GM12874 (cell line): Measurements from ENCODE around the gene TBCD.

Source experiments
- TF ChIP-seq, protein P1 (sequence below): IDR thresholded peaks from 2 replicates; pipeline ENCODE4 v1.5.1; 2011; ENCODE audit warnings: low read depth, mild to moderate bottlenecking, control low read depth, low read length, moderate library complexity; ENCODE audit not compliant: insufficient read depth

The TBCD gene

DNA sequence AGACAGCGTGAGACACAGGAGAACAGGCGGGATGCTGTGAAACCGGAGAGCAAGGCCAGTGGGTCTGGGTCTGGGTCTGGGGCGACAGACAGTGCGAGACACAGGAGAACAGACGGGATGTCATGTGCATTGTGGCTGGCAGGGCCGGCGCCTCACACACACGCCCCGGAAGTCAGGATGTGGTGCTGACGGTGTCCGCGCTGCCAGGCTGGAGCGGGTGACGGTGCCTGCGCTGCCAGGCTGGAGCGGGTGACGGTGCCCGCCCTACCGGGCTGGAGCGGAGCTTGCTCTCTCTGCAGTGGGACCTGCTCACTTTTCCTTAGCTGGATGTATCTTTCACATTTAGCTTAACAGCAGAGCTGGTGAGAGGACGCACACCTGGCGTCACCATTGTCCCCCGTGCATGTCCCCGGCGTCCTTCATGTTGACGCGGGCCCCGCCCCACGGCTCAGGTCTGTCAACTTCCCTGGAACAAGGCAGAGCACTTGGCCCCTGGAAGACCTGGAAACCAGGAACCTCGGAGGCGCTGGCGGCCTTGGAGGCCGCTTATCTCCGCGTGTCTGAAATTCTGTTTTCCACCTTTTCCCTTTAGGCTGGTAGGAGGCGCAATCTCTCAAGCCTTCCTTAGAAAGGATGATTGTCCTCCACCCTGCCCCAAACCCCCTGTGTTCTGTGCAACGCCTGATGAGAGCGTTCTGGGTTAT, 131.0 kb downstream of the TBCD start:
- TF ChIP-seq, protein P1, sequence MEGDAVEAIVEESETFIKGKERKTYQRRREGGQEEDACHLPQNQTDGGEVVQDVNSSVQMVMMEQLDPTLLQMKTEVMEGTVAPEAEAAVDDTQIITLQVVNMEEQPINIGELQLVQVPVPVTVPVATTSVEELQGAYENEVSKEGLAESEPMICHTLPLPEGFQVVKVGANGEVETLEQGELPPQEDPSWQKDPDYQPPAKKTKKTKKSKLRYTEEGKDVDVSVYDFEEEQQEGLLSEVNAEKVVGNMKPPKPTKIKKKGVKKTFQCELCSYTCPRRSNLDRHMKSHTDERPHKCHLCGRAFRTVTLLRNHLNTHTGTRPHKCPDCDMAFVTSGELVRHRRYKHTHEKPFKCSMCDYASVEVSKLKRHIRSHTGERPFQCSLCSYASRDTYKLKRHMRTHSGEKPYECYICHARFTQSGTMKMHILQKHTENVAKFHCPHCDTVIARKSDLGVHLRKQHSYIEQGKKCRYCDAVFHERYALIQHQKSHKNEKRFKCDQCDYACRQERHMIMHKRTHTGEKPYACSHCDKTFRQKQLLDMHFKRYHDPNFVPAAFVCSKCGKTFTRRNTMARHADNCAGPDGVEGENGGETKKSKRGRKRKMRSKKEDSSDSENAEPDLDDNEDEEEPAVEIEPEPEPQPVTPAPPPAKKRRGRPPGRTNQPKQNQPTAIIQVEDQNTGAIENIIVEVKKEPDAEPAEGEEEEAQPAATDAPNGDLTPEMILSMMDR: no peak

DNA sequence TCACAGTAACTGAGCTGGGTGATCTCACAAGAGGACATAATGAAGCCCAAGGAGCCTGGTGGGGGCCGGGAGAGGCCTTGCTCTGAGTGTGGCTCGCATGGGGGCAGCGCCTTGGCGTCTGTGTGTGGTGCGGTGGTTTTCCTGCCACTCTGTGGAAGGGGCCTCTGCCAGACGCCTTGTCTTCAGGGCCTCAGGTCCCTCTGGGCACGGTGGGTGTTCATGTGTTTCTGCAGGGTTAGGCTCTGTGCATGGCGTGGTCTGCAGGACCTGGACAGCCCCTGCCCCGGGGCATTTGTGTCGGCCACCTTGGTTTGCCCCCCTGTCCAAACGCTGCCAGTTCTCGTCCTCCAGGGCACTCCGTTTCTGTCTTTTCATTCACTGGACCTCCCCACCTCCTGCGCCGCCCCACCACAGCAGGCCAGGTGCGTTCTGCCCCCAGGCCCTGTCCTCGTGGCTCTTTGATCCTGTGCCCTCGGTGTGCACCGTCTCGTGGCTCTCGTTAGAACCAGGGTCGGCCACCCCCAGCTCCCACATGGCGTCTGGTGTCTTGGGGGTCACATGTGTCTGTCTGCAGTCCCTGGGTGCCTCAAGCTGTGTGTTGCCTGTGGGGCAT, 131.7 kb downstream of the TBCD start:
- TF ChIP-seq, protein P1: no peak

DNA sequence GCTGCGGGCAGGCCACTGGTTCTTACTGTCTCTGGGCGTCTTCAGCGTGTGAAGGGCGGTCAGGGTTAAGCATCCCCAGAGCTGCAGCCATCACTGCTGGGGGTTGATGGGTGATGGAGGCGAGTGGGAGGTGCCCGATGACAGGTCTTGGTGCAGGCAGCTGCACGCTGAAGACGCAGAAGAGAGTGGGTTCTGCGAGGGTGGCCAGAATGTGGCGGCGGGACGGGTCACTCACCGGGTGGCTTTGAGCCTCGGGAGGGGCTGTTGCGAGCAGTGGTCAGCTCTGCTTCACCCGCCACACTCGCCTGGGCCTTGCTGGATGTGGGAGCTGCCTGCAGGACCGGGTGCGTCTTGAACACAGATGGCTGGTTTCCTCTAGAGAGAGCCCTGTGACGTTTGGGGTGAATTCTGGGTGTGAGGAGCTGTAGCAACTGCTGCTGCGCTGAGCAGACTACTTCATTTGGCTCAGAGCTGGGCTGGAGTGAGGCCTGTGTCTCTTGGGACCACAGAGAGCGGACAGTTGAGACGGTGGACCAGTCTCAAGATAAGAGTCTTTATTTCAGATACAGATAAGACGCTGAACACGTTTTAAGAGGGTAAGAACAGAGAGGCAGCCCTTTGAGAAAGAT, 132.6 kb downstream of the TBCD start:
- TF ChIP-seq, protein P1: no peak

DNA sequence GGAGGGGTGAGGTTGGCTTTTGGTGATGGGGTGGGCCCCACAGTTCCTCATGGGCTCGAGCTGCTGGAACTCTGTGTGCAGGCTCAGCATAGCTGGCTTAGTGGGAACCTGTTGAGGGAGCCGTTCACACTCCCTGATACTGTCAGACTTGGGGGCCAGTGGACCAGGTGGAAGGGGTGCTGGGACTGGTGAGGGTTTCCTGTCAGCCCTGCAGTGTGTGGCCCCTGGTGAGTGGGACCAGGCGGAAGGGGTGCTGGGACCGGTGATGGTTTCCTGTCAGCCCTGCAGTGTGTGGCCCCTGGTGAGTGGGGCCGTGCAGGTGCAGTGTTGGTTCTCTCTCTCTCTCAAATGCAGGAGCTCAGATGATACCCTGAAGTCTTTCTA, 133.1 kb downstream of the TBCD start:
- TF ChIP-seq, protein P1: no peak

DNA sequence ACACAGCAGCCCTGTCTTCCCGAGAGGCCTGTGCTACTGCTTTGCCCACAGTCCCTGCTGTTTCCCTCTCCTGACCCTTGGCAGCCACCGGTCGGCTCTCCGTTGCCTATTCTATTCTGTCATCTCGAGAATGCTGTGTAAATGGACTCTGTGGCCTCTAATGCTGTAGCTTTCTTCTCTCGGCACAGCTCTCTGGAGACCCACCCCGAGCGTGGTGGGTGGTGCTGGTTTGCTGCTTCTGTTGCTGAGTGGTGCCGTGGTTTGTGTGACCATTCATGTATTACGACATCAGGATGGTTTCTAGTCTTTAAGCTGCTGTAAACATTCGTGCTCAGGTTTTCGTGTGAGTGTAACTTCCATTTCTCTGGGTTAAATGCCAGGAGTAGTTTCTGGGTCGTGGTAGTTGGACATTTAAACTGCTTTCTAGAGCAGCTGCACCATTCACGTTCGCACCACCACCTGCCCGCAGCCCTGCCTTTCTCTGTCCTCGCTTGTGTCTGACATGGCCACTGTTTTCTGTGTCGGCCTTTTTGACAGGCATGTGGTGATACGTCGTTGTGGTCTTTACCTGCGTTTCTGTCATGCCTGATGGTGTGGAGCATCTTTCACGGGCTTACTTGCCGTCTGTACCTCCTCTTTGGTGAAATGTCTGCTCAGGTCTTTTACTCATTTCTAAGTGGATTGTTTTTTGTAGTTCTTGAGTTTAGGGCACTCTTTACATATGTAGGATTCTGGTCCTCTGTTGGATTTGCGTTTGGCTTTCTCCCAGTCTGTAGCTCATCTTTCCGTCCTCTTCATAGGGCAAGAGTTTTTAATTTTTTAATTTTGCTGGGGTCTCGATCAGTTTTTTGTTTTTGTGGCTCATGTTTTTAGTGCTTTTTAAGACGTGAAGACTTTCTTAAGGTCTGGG, 135.6 kb downstream of the TBCD start:
- TF ChIP-seq, protein P1: no peak

DNA sequence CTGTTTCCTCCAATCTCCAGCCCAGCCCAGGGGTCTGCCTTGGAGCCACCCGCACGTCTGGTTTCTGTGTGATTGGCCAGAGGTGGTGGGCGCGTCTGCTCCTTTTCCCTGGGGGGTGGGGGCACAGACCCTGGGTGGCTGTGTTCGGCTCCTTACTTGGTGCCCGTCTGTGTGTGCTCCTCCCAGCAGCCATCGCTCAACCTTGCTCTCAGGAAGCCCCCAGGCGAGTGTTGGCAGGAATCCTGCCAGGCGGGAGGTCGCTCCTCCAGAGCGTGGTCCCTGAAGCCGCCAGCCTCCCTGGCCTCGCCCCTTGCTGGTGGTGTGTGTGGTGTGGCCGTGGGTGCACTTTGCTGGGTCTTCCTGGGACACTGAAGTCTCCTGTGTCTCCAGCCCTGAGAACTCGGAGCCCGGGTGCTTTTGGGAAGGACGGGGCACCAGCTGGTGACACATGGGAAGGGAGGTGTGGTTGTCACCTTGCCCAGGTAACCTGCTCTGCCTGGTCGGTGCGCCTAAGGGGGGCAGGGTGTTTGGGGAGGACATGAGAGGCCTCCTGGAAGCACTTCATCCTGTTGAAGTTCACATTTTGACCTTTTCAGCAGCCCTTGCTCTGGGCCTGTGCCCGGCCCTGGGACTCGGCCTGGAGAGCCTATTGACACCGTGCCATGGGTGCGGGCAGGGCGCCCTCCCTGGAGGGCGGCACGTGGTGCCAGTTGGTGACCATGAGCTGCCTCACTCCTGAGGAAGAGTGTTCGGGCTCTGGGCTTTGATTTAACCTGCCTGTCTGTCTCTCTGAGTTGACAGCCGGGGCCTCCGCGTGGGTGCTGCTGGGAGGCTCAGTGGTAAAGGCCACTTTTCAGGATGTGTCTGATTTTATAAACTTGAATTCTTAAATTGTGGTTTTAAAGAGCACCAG, 137.0 kb downstream of the TBCD start:
- TF ChIP-seq, protein P1: no peak
